Testis (tissue), 2 donors: ENCODE results near the gene NUP37.

Experiments used
- CTCF ChIP-seq, 3 experiments: fragments of 450-650 bp in 2 of 3; fragments of 200-600 bp in 1 of 3; sonication (generic) in 1 of 3; IDR thresholded peaks; one replicate each; pipeline ENCODE4 v1.5.1; 2016 to 2019; ENCODE audit warnings: antibody characterized with exemption in 3 of 3, mild to moderate bottlenecking in 2 of 3, moderate library complexity in 1 of 3
- POLR2A ChIP-seq: fragments of 450-650 bp; IDR thresholded peaks from one replicate; pipeline ENCODE4 v1.6.1; 2017; ENCODE audit warnings: antibody characterized with exemption, mild to moderate bottlenecking, moderate library complexity

DNA sequence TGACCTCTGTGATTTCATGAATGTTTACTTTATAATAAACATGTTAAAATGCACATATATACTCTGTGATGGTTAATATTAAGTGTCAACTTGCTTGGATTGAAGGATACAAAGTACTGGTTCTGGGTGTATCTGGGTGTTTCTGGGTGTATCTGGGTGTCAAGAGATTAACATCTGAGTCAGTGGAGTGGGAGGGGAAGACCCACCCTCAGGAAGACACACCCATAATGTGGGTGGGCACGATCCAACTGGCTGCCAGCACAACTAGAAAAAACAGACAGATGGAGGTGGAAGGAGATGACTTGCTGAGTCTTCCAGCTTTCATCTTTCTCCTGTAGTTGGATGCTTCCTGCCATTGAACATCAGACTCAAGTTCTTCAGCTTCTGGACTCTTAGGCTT, 11.9 kb downstream of the NUP37 start:
- no peak for TF ChIP-seq CTCF (IDR thresholded peaks at IDR 0.05)
- TF ChIP-seq POLR2A = no peak
